Ovary (tissue), 9 donors: Measurements from ENCODE around the gene SETD1A. TPM values are rescaled to one million over a fixed set of nuclear protein-coding genes. Genes with fewer than 3 reads are reported as not detected.
"Not testable (repeated sequence)": the region's sequence is repeated elsewhere in the genome, so short reads cannot be mapped to it uniquely, and the experiment has no call there.

Experiments
- DNase-seq, 5 donors: peaks; one replicate each; pipeline ENCODE4 v3.0.0-alpha.2; 2019 to 2020
- H3K27ac ChIP-seq, 2 donors: fragments of 200-600 bp; one replicate each; pipeline versions ENCODE4 v1.5.1 to v1.8.0; 2019 to 2022
- H3K27me3 ChIP-seq: fragments of 200-600 bp; one replicate; pipeline ENCODE4 v1.8.0; 2022
- H3K36me3 ChIP-seq: fragments of 200-600 bp; sonication (generic); one replicate; pipeline ENCODE4 v1.5.1; 2019
- H3K4me1 ChIP-seq: one replicate; pipeline ENCODE4 v1.8.1; 2013; ENCODE audit warnings: mild to moderate bottlenecking, moderate library complexity; ENCODE audit not compliant: insufficient read depth
- H3K4me3 ChIP-seq: fragments of 200-600 bp; sonication (generic); one replicate; pipeline ENCODE4 v1.5.1; 2017
- H3K9me3 ChIP-seq, 2 donors: fragments of 200-600 bp in 1 of 2; sonication (generic) in 1 of 2; one replicate each; pipeline versions ENCODE4 v1.5.1 to v1.8.1; 2013 to 2019; ENCODE audit warnings: mild to moderate bottlenecking in 1 of 2, moderate library complexity in 1 of 2
- CTCF ChIP-seq, 3 donors: fragments of 450-650 bp in 2 of 3; fragments of 200-600 bp in 1 of 3; IDR thresholded peaks; one replicate each; pipeline versions ENCODE4 v1.5.1 to v1.8.0; 2016 to 2022; ENCODE audit warnings: antibody characterized with exemption in 3 of 3, mild to moderate bottlenecking in 1 of 3
- EP300 ChIP-seq: sonication (generic); formaldehyde crosslinking; IDR thresholded peaks from one replicate; pipeline ENCODE4 v1.6.1; 2017; ENCODE audit warnings: antibody characterized with exemption
- POLR2A ChIP-seq: fragments of 450-650 bp; IDR thresholded peaks from one replicate; pipeline ENCODE4 v1.6.1; 2017; ENCODE audit warnings: antibody characterized with exemption, mild to moderate bottlenecking, moderate library complexity
- WGBS, 3 donors: extraction: QIAGEN DNeasy Blood & Tissue Kit in 1 of 3; methylation state at CpG; one replicate each; pipeline versions ENCODE4 v1.1.5 to v1.1.7; 2013 to 2017; 5-methylcytosine and 5-hydroxymethylcytosine counted together
- intact Hi-C, 4 donors: fragments of 100-400 bp; cut with DNase I; formaldehyde crosslinking; loops; one replicate each; pipeline versions ENCODE4 v1.11.0 to v1.15.1; 2022 to 2023
- polyA plus RNA-seq, 2 donors: library from polyadenylated mRNA; stranded (reverse); fragments of 200-250 nt in 1 of 2; fragments of 350-450 nt in 1 of 2; fragmentation: Illumina TruSeq in 1 of 2; extraction: RNeasy Lipid Tissue Mini Kit (QIAGEN cat#74804) in 1 of 2; gene quantifications; one replicate each; pipeline ENCODE4 v1.2.3, GENCODE V29; 2013 to 2014
- total RNA-seq, 7 donors: library from RNA; depleted of rRNA in 2 of 7; stranded (reverse); fragments of >200 nt in 2 of 7; fragmentation: NEBNext Ultra II Directional in 3 of 7; extraction: Animal tissue kit (Norgen Biotek cat#: 25700) in 3 of 7; gene quantifications; one replicate each; pipeline versions ENCODE4 v1.1.0 to v1.2.4, GENCODE V29; 2016 to 2023
- donor health status: DM: no; HTN: no; CAD: no; lungs with moderate emphysema.
- donor health status: DM: no; HTN: no; CAD: no.
- donor health status: Bipolar disorder and iron deficiency.
- donor health status: DM: yes; HTN: yes; CAD: no.
- donor health status: DM: no; HTN: no; CAD: no.
- donor health status: DM: yes; HTN: yes; CAD: no.

Gene SETD1A
- total and polyA plus RNA-seq, 9 donors, result 5.0 to 31.8 (median 24.7) TPM

DNA sequence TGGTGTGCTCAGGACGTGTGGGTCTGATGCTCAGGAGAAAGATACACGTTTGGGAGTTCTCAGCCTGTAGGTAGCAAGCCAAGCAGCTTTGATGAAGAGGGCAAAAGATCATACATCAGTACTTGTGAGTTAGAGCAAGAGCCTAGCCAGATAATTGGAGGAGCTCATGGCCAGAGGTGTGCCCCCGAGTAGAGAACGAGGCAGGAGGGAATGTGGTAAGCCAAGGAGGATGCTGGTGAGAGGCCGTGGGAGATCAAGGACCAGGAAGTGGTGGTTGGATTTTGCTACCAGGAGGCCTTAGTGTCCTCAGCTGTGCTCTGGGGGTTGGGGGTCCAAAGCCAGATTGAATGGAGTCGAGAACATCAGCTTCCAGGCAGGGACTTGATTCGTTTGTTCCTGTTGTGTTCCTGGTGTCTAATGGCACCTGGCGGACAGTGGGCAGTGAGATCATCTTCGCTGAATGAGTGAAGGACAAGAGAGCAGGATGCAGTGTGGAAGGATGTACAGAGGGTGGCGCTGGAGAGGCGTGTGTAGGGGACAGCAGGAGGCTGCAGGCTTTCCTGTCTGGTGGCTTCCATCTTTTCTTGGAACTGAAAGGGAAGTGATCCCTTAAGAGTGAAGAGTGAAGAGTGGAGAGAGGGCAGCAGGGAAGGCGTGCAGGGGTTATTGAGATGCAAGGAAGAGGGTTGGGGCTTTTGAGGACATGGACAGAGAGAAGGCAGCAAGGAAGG, 22.6 kb upstream of the SETD1A start:
- H3K9me3 ChIP-seq, result no peaks in the 10 kb centered on the region
- peak in 1 of 5 donors; percentile 55 for DNase-seq
- intact Hi-C loops, result no loop called here
- no peak overlapping the region for H3K27ac ChIP-seq
- H3K36me3 ChIP-seq, result no peaks in the 10 kb centered on the region
- TF ChIP-seq CTCF (IDR thresholded peaks at IDR 0.05) (no peak), EP300 (no peak), POLR2A (no peak)
- H3K4me3 ChIP-seq, result no peak overlapping the region
- no peaks in the 10 kb centered on the region for H3K27me3 ChIP-seq
- 57 to 65% (median 60%) methylated on average over 12 of the region's 12 CpGs for WGBS, 3 donors
- H3K4me1 ChIP-seq, result no peaks in the 10 kb centered on the region

DNA sequence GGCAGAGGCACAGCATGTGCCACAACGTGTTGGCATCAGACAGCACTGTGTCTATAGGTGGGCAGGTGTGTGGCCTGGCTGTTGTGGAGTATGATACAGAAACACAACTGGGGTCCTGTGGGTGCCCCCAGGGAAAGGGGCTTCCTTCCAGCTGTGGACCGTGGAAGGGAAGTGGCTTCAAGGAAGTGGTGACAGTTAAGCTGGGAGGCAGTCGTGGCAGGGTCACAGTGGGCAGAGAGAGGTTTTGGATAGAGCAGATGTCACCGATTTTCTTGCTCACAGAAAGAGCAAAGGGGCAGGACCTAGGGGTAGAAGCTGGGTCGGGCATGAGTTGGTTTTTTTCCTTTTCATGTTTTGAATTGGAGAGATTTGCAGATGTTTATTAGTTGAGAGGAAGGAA, 19.9 kb upstream of the SETD1A start:
- Histone ChIP-seq H3K36me3 (no peaks in the 10 kb centered on the region), H3K4me3 (no peak overlapping the region), H3K4me1 (no peaks in the 10 kb centered on the region), H3K27me3 (no peaks in the 10 kb centered on the region), H3K27ac (no peak overlapping the region), H3K9me3 (no peaks in the 10 kb centered on the region)
- DNase-seq, result no peak
- TF ChIP-seq EP300 (no peak), CTCF (IDR thresholded peaks at IDR 0.05) (no peak), POLR2A (no peak)
- 60 to 64% (median 62%) methylated on average over 5 of the region's 5 CpGs for WGBS, 3 donors
- intact Hi-C loops, result no loop called here

DNA sequence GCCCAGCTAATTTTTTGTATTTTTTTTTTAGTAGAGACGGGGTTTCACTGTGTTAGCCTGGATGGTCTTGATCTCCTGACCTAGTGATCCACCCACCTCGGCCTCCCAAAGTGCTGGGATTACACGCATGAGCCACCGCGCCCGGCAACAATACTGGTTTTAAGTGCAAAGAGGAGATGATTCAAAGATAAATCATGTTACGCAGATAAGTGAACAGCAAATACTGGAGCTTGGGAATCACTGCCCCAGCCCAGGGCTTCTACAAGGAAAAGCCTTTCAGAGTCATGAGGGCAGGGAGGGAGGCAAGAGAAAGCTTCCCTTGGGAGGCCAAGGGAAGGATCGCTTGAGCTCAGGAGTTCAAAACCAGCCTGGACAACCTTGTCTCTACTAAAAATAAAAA, 18.0 kb upstream of the SETD1A start:
- H3K4me3 ChIP-seq, H3K9me3 ChIP-seq, intact Hi-C loops, H3K27me3 ChIP-seq, H3K4me1 ChIP-seq, H3K27ac ChIP-seq, H3K36me3 ChIP-seq, DNase-seq: not testable (repeated sequence)
- WGBS, 3 donors, result 88 to 92% (median 90%) methylated on average over 8 of the region's 8 CpGs

DNA sequence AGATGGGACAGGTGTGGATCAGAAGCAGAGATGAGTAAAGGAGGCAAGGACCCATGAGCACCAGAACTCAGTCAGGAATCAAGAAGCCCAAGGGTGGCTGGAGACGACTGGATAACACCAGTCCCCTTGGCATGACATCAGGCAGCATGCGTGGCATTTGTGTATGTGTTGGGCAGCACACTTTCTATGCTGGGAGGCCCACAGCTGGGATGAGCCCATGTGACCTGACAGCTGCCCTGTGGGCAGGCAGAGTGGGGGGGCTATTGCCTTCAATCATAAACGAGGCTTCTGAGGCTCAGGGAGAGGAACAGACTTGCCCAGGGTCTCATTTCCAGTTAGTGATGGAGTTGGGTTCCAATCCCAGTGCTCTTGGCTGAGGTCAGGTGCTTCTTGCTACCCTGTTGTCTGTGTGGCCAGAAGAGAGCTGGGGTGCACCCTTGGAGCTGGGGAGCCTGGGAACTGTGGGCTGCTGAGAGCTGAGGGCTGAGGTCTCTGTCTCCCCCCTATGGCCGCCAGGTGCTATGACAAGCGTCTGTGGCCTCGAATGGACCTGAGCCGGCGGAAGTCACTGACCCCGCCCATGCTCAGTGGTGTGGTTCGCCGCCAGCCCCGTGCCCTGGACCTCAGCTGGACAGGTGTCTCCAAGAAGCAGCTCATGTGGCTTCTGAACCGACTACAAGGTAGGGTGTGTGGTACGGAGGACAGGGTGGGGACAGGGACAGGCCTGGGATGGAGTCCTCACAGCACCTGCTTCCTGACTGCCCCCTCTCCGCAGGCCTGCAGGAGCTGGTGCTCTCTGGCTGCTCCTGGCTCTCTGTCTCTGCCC, 15.7 kb upstream of the SETD1A start:
- Histone ChIP-seq H3K4me3 (no peak overlapping the region), H3K36me3 (no peaks in the 10 kb centered on the region), H3K9me3 (no peaks in the 10 kb centered on the region), H3K27ac (no peak overlapping the region), H3K4me1 (no peaks in the 10 kb centered on the region), H3K27me3 (no peaks in the 10 kb centered on the region)
- peak; percentile 49 to 55 (median 55) for TF ChIP-seq CTCF (IDR thresholded peaks at IDR 0.05)
- no peak for TF ChIP-seq POLR2A
- WGBS, 3 donors, result 25 to 31% (median 27%) methylated on average over 12 to 15 of the region's 15 CpGs
- DNase-seq, result peak; percentile 58 to 77 (median 67)
- intact Hi-C loops, result no loop called here

- TF ChIP-seq POLR2A, result no peak
- TF ChIP-seq EP300, result no peak
- no peak for TF ChIP-seq CTCF (IDR thresholded peaks at IDR 0.05)
- 80 to 81% (median 80%) methylated on average over 4 of the region's 4 CpGs for WGBS, 3 donors
- H3K27me3 ChIP-seq, result no peaks in the 10 kb centered on the region
- intact Hi-C loops, result no loop called here
- no peaks in the 10 kb centered on the region for H3K9me3 ChIP-seq
- no peak overlapping the region for H3K4me3 ChIP-seq
- no peak overlapping the region for H3K27ac ChIP-seq
- DNase-seq, result no peak
- H3K36me3 ChIP-seq, result no peaks in the 10 kb centered on the region
- no peaks in the 10 kb centered on the region for H3K4me1 ChIP-seq
Observed at GRCh38 chr16:30942426-30942806, 15.1 kb upstream of the SETD1A start.
